NCI-H1694 (cell line): ENCODE data around the gene TRUB2.
"Not testable (repeated sequence)": the region's sequence is repeated elsewhere in the genome, so short reads cannot be mapped to it uniquely, and the experiment has no call there.

Source experiments
- DNase-seq: peaks from one replicate; lab custom pipeline; 2025; lab: John Stamatoyannopoulos, UW

TRUB2 gene

GRCh38 chr9:128340691-128341434, 18.6 kb upstream of the TRUB2 start:
- no peak for DNase-seq

GRCh38 chr9:128339761-128340690, 17.8 kb upstream of the TRUB2 start, which contains the start of gene SLC27A4:
TSS of gene SLC27A4 (plus strand) at chr9:128340527. CDS start at chr9:128343133, 2,606 bp downstream.
- peak; percentile 36 for DNase-seq

- not testable (repeated sequence) for DNase-seq
Measured at GRCh38 chr9:128338852-128339614, 16.8 kb upstream of the TRUB2 start.

GRCh38 chr9:128337936-128338335, 15.7 kb upstream of the TRUB2 start:
- no peak for DNase-seq

- DNase-seq = no peak
Measured at GRCh38 chr9:128335914-128336313, 13.7 kb upstream of the TRUB2 start.

GRCh38 chr9:128335161-128335560, 12.9 kb upstream of the TRUB2 start:
- no peak for DNase-seq

GRCh38 chr9:128333451-128333869, 11.2 kb upstream of the TRUB2 start:
- no peak for DNase-seq

- no peak for DNase-seq
Measured at GRCh38 chr9:128325629-128326028, 3.4 kb upstream of the TRUB2 start.

- no peak for DNase-seq
Measured at GRCh38 chr9:128324401-128324800, 2.2 kb upstream of the TRUB2 start.

GRCh38 chr9:128323791-128324190, 1.5 kb upstream of the TRUB2 start:
- DNase-seq = no peak

GRCh38 chr9:128323212-128323730, 1.0 kb upstream of the TRUB2 start:
- DNase-seq = no peak

- no peak for DNase-seq
Measured at GRCh38 chr9:128321879-128322403, 306 bp downstream of the TRUB2 start.

- DNase-seq = no peak
Measured at GRCh38 chr9:128321343-128321742, 904 bp downstream of the TRUB2 start.

GRCh38 chr9:128317629-128318028, 4.6 kb downstream of the TRUB2 start:
- DNase-seq = no peak

GRCh38 chr9:128316421-128316820, 5.8 kb downstream of the TRUB2 start:
- no peak for DNase-seq

GRCh38 chr9:128314697-128315096, 7.5 kb downstream of the TRUB2 start:
- DNase-seq = no peak

GRCh38 chr9:128310461-128310860, 11.8 kb downstream of the TRUB2 start:
- DNase-seq = no peak

GRCh38 chr9:128309551-128309950, 12.7 kb downstream of the TRUB2 start:
- no peak for DNase-seq

GRCh38 chr9:128304971-128305288, 17.3 kb downstream of the TRUB2 start:
- DNase-seq = no peak

GRCh38 chr9:128304136-128304970, 17.9 kb downstream of the TRUB2 start:
- DNase-seq = no peak
